ENCODE results near the gene ZNF343.

The ZNF343 gene

GRCh38 chr20:2467412-2467811 is 41.3 kb downstream of the ZNF343 start:
- Histone ChIP-seq H3K79me1 (ENCODE audit: low read length) (peaks cover 15% of the 10 kb centered on the region), H3K4ac (ENCODE audit: low read depth, low read length) (no peak overlapping the region), H3K27me3 (ENCODE audit: insufficient read depth, low read length, poor library complexity) (no peaks in the 10 kb centered on the region), H4K8ac (ENCODE audit: low read depth, low read length) (no peak overlapping the region), H4K5ac (ENCODE audit: low read length) (no peak overlapping the region), H2AK5ac (ENCODE audit: low read length) (no peak overlapping the region), H3K18ac (ENCODE audit: low read length) (no peak overlapping the region), H2BK5ac (ENCODE audit: low read length) (no peak overlapping the region), H2BK120ac (ENCODE audit: low read depth, low read length) (no peak overlapping the region), H3K4me1 (ENCODE audit: control insufficient read depth, low read depth, low read length) (peaks cover 2% of the 10 kb centered on the region), H3K56ac (ENCODE audit: low read length) (no peak overlapping the region), H3K36me3 (ENCODE audit: control insufficient read depth, insufficient read depth, low read length) (peaks cover 27% of the 10 kb centered on the region), H3K9ac (ENCODE audit: low read length) (no peak overlapping the region), H3K27ac (ENCODE audit: low read depth, low read length) (no peak overlapping the region), H3K23ac (ENCODE audit: low read length) (no peak overlapping the region), H3K79me2 (ENCODE audit: control insufficient read depth, insufficient read depth, low read length) (peaks cover 50% of the 10 kb centered on the region), H2BK15ac (replicated peaks; ENCODE audit: low read depth) (no peak overlapping the region), H3K4me2 (ENCODE audit: low read length) (no peak overlapping the region), H3K4me3 (ENCODE audit: low read length) (no peak overlapping the region)
- no peak for DNase-seq
- WGBS (ENCODE audit: extremely low coverage, insufficient coverage, low lambda C conversion rate) = no CpG with 5 or more reads among the region's 5 CpGs

DNA sequence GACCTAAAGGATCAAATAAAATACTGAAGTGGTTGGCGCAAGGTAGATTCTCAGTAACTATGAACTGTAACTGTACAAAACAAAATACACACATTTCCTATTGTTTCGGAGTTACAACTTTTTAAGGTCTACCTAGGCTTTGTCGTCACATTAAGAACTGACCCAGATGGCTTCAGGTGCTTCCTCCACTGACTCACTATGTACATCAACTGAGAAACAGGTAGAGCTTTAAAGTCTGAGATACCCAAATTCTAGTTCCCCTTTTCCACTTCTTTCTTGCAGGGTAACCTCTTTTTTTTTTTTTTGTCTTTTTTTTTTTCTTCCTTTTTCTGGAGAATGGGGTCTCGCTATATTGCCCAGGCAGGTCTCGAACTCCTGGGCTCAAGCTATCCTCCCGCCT is 43.6 kb downstream of the ZNF343 start:
- Histone ChIP-seq H3K4me2 (ENCODE audit: low read length) (no peak overlapping the region), H3K4me3 (ENCODE audit: low read length) (no peak overlapping the region), H3K56ac (ENCODE audit: low read length) (no peak overlapping the region), H3K36me3 (ENCODE audit: control insufficient read depth, insufficient read depth, low read length) (peaks cover 38% of the 10 kb centered on the region), H3K4ac (ENCODE audit: low read depth, low read length) (no peak overlapping the region), H3K9ac (ENCODE audit: low read length) (no peak overlapping the region), H2BK120ac (ENCODE audit: low read depth, low read length) (no peak overlapping the region), H3K23ac (ENCODE audit: low read length) (no peak overlapping the region), H4K8ac (ENCODE audit: low read depth, low read length) (no peak overlapping the region), H3K18ac (ENCODE audit: low read length) (no peak overlapping the region), H2BK5ac (ENCODE audit: low read length) (no peak overlapping the region), H4K5ac (ENCODE audit: low read length) (no peak overlapping the region), H3K4me1 (ENCODE audit: control insufficient read depth, low read depth, low read length) (peaks cover 2% of the 10 kb centered on the region), H2AK5ac (ENCODE audit: low read length) (no peak overlapping the region), H3K79me2 (ENCODE audit: control insufficient read depth, insufficient read depth, low read length) (peaks cover 46% of the 10 kb centered on the region), H3K79me1 (ENCODE audit: low read length) (peaks cover 15% of the 10 kb centered on the region), H3K27me3 (ENCODE audit: insufficient read depth, low read length, poor library complexity) (no peaks in the 10 kb centered on the region), H2BK15ac (replicated peaks; ENCODE audit: low read depth) (no peak overlapping the region), H3K27ac (ENCODE audit: low read depth, low read length) (no peak overlapping the region)
- no CpG with 5 or more reads among the region's 6 CpGs for WGBS (ENCODE audit: extremely low coverage, insufficient coverage, low lambda C conversion rate)
- no peak for DNase-seq

DNA sequence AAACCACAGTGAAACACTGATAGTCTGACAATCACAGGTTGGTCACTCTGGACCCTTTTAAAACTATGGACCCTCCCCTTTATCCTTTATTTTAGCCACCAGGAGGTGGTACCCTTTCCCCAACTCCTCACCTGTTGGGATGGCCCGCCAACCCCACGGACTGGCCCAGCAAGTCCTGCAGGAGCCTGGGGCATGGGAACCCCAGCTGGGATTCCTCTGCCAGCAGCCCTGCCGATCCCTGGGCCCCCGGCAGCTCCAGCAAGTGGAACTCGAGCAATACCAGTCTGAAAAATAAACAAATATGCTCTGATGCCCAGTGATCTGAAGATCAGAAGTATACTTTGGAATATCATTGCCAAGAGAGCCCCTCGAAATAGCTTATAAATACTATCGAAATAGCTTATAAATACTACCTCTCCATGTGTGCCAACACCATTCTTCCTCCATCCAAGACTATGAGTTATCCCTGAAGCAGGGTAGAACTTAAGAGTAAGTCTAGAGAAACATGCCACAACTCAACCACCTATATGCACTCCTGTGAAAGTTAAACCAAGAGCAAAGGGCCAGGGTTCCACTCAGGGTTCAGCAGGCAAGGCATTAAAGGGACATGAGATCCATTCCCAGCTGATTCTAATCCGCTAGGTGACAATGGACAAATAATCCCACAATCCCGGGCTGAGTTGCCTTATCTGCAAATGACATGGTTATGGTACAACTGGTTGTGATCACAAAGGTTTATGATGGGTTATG is 44.9 kb downstream of the ZNF343 start:
- no peaks in the 10 kb centered on the region for H3K4me1 ChIP-seq (ENCODE audit: control insufficient read depth, low read depth, low read length)
- H3K56ac ChIP-seq (ENCODE audit: low read length) = no peak overlapping the region
- H3K4ac ChIP-seq (ENCODE audit: low read depth, low read length) = no peak overlapping the region
- DNase-seq = no peak
- no peak overlapping the region for H3K4me3 ChIP-seq (ENCODE audit: low read length)
- H3K27ac ChIP-seq (ENCODE audit: low read depth, low read length) = no peak overlapping the region
- no peak overlapping the region for H3K9ac ChIP-seq (ENCODE audit: low read length)
- no peak overlapping the region for H2AK5ac ChIP-seq (ENCODE audit: low read length)
- no peak overlapping the region for H3K4me2 ChIP-seq (ENCODE audit: low read length)
- no peak overlapping the region for H3K23ac ChIP-seq (ENCODE audit: low read length)
- no peak overlapping the region for H2BK5ac ChIP-seq (ENCODE audit: low read length)
- H3K79me1 ChIP-seq (ENCODE audit: low read length) = peaks cover 15% of the 10 kb centered on the region
- WGBS (ENCODE audit: extremely low coverage, insufficient coverage, low lambda C conversion rate) = no CpG with 5 or more reads among the region's 9 CpGs
- H3K27me3 ChIP-seq (ENCODE audit: insufficient read depth, low read length, poor library complexity) = no peaks in the 10 kb centered on the region
- no peak overlapping the region for H4K8ac ChIP-seq (ENCODE audit: low read depth, low read length)
- no peak overlapping the region for H2BK15ac ChIP-seq (replicated peaks; ENCODE audit: low read depth)
- H3K36me3 ChIP-seq (ENCODE audit: control insufficient read depth, insufficient read depth, low read length) = peaks cover 38% of the 10 kb centered on the region
- H3K18ac ChIP-seq (ENCODE audit: low read length) = no peak overlapping the region
- no peak overlapping the region for H2BK120ac ChIP-seq (ENCODE audit: low read depth, low read length)
- no peak overlapping the region for H4K5ac ChIP-seq (ENCODE audit: low read length)
- H3K79me2 ChIP-seq (ENCODE audit: control insufficient read depth, insufficient read depth, low read length) = peaks cover 33% of the 10 kb centered on the region

GRCh38 chr20:2462484-2462883 is 46.2 kb downstream of the ZNF343 start:
- Histone ChIP-seq H3K9ac (ENCODE audit: low read length) (no peak overlapping the region), H3K18ac (ENCODE audit: low read length) (no peak overlapping the region)
- no CpG with 5 or more reads among the region's 3 CpGs for WGBS (ENCODE audit: extremely low coverage, insufficient coverage, low lambda C conversion rate)

DNA sequence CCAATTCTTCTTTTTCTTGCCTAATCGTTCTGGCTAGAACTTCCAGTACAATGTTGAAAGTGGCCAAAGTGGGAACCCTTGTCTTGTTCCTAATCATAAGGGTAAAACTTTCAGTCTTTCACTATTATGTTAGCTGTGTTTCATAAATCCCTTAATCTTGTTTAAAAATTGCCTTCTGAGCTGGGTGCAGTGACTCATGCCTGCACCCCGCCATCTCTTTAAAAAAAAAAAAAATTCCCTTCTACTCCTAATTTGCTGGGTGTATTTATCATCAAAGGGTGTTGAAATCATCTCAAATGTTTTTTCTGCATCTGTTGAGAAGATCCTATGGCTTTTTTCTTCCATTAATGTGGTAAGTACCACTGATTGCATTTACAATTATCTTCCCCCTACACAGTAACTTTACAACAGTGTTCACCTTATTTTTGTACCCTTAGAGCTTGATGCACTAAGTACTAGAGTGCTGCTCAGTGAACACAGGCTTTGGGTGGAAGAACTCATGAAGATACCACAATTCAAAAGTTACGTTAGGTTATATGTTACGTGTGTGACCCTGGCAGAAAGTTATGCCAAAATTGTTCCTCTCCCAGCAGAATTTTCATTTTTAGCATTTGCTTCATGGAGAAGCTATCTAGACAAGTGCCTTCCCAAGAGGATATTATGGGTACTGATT is 47.8 kb downstream of the ZNF343 start:
- Histone ChIP-seq H2BK5ac (ENCODE audit: low read length) (no peak overlapping the region), H3K79me2 (ENCODE audit: control insufficient read depth, insufficient read depth, low read length) (peaks cover 8% of the 10 kb centered on the region), H3K27ac (ENCODE audit: low read depth, low read length) (no peak overlapping the region), H3K56ac (ENCODE audit: low read length) (no peak overlapping the region), H3K9ac (ENCODE audit: low read length) (no peak overlapping the region), H3K36me3 (ENCODE audit: control insufficient read depth, insufficient read depth, low read length) (peaks cover 31% of the 10 kb centered on the region), H3K4me1 (ENCODE audit: control insufficient read depth, low read depth, low read length) (no peaks in the 10 kb centered on the region), H3K4ac (ENCODE audit: low read depth, low read length) (no peak overlapping the region), H4K5ac (ENCODE audit: low read length) (no peak overlapping the region), H3K18ac (ENCODE audit: low read length) (no peak overlapping the region), H2BK15ac (replicated peaks; ENCODE audit: low read depth) (no peak overlapping the region), H3K23ac (ENCODE audit: low read length) (no peak overlapping the region), H3K4me2 (ENCODE audit: low read length) (no peak overlapping the region), H2BK120ac (ENCODE audit: low read depth, low read length) (no peak overlapping the region), H3K4me3 (ENCODE audit: low read length) (no peak overlapping the region), H2AK5ac (ENCODE audit: low read length) (no peak overlapping the region), H3K27me3 (ENCODE audit: insufficient read depth, low read length, poor library complexity) (no peaks in the 10 kb centered on the region), H3K79me1 (ENCODE audit: low read length) (peaks cover 9% of the 10 kb centered on the region), H4K8ac (ENCODE audit: low read depth, low read length) (no peak overlapping the region)
- DNase-seq = no peak
- no CpG with 5 or more reads among the region's 4 CpGs for WGBS (ENCODE audit: extremely low coverage, insufficient coverage, low lambda C conversion rate)

More at GRCh38 chr20:2462484-2462883, 46.2 kb downstream of the ZNF343 start:
- Histone ChIP-seq H3K4ac (ENCODE audit: low read depth, low read length) (no peak overlapping the region), H3K36me3 (ENCODE audit: control insufficient read depth, insufficient read depth, low read length) (peaks cover 38% of the 10 kb centered on the region), H2BK120ac (ENCODE audit: low read depth, low read length) (no peak overlapping the region), H3K23ac (ENCODE audit: low read length) (no peak overlapping the region), H3K4me1 (ENCODE audit: control insufficient read depth, low read depth, low read length) (no peaks in the 10 kb centered on the region), H3K27ac (ENCODE audit: low read depth, low read length) (no peak overlapping the region), H3K79me1 (ENCODE audit: low read length) (peaks cover 15% of the 10 kb centered on the region), H3K4me3 (ENCODE audit: low read length) (no peak overlapping the region), H3K27me3 (ENCODE audit: insufficient read depth, low read length, poor library complexity) (no peaks in the 10 kb centered on the region), H2BK15ac (replicated peaks; ENCODE audit: low read depth) (no peak overlapping the region), H4K8ac (ENCODE audit: low read depth, low read length) (no peak overlapping the region), H4K5ac (ENCODE audit: low read length) (no peak overlapping the region), H3K4me2 (ENCODE audit: low read length) (no peak overlapping the region), H2AK5ac (ENCODE audit: low read length) (no peak overlapping the region), H3K79me2 (ENCODE audit: control insufficient read depth, insufficient read depth, low read length) (peaks cover 20% of the 10 kb centered on the region), H3K56ac (ENCODE audit: low read length) (no peak overlapping the region), H2BK5ac (ENCODE audit: low read length) (no peak overlapping the region)
- no peak for DNase-seq
